Left ventricle myocardium inferior (tissue), 1 donor: ENCODE results near the gene TFEB. TPM values are rescaled to one million over a fixed set of nuclear protein-coding genes. Genes with fewer than 3 reads are reported as not detected.

Source experiments
- DNase-seq: peaks from one replicate; pipeline ENCODE4 v3.0.0-alpha.2; 2020
- H3K27ac ChIP-seq: fragments of 200-600 bp; replicated peaks from 2 replicates; pipeline ENCODE4 v1.8.0; 2021
- H3K27me3 ChIP-seq: fragments of 200-600 bp; 2 replicates; pipeline ENCODE4 v1.8.0; 2021; ENCODE audit warnings: low read depth
- H3K36me3 ChIP-seq: fragments of 200-600 bp; 2 replicates; pipeline ENCODE4 v1.8.0; 2021
- H3K4me1 ChIP-seq: fragments of 200-600 bp; 2 replicates; pipeline ENCODE4 v1.8.0; 2021
- H3K4me3 ChIP-seq: fragments of 200-600 bp; 2 replicates; pipeline ENCODE4 v1.8.0; 2021; ENCODE audit warnings: mild to moderate bottlenecking, moderate library complexity
- H3K9me3 ChIP-seq: fragments of 200-600 bp; replicated peaks from 2 replicates; pipeline ENCODE4 v1.8.0; 2021
- CTCF ChIP-seq: fragments of 200-600 bp; IDR thresholded peaks from 2 replicates; pipeline ENCODE4 v1.8.0; 2021; ENCODE audit warnings: antibody characterized with exemption, mild to moderate bottlenecking, borderline replicate concordance
- intact Hi-C: fragments of 100-400 bp; cut with micrococcal nuclease; formaldehyde crosslinking; loops from one replicate; pipeline ENCODE4 v1.11.0; 2022
- total RNA-seq: library from RNA; stranded (reverse); fragmentation: NEBNext Ultra II Directional; extraction: Animal tissue kit (Norgen Biotek cat#: 25700); gene quantifications from one replicate; pipeline ENCODE4 v1.2.1, GENCODE V29; 2021
- donor health status: DM: no; HTN: yes; CAD: no; lungs with severe emphysema.

The TFEB gene
- total RNA-seq, 1 donor from 2014 or later: 39.9 TPM

- no peak overlapping the region for H3K27ac ChIP-seq
- peaks cover 13% of the 10 kb centered on the region for H3K36me3 ChIP-seq
- no peak for DNase-seq
- H3K27me3 ChIP-seq: no peaks in the 10 kb centered on the region
- no peak overlapping the region for H3K4me3 ChIP-seq
- peaks cover 22% of the 10 kb centered on the region for H3K4me1 ChIP-seq
- intact Hi-C loops: loop anchor here (5.0 to 10.0 kb wide), 2 partner anchors 216 to 313 kb away; no protein-coding TSS in a partner anchor
- no peak for TF ChIP-seq CTCF
- no peaks in the 10 kb centered on the region for H3K9me3 ChIP-seq
Observed at GRCh38 chr6:41680182-41680965, 55.0 kb downstream of the TFEB start.

- intact Hi-C loops: loop anchor here (5.0 to 10.0 kb wide), 2 partner anchors 215 to 312 kb away; no protein-coding TSS in a partner anchor
Observed at GRCh38 chr6:41679696-41680095, 55.7 kb downstream of the TFEB start.

DNA sequence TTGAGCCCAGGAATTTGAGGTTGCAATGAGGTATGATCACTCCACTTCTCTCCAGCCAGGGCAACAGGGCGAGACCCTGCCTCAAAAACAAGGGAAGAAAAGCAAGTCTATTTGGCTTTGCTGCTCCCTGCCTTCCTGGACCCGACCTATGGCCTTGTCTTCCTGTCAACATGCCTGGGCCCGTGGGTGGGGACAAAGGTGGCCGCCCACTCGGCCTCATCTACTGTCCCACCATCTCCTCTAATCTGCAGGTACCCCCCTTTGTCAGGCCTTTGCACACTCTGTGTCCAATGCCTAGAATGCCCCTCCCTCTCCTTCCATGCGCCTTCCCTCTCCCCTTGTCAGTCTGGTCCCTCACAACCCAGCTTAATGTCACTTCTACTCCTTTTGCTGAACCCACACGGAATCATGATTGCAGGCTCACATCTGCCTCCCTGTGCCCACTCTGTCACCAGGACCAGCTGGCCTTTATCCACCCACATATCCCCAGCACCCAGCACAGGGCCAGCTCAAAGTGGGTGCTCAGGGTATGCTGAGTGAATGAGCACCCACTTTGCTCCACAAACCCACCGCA, 56.8 kb downstream of the TFEB start:
- no peaks in the 10 kb centered on the region for H3K9me3 ChIP-seq
- no peaks in the 10 kb centered on the region for H3K27me3 ChIP-seq
- TF ChIP-seq CTCF: no peak
- intact Hi-C loops: no loop called here
- no peak overlapping the region for H3K27ac ChIP-seq
- DNase-seq: no peak
- H3K36me3 ChIP-seq: no peaks in the 10 kb centered on the region
- H3K4me3 ChIP-seq: no peak overlapping the region
- peaks cover 18% of the 10 kb centered on the region for H3K4me1 ChIP-seq

More at GRCh38 chr6:41679696-41680095, 55.7 kb downstream of the TFEB start:
- Histone ChIP-seq H3K27ac (no peak overlapping the region), H3K4me1 (peaks cover 22% of the 10 kb centered on the region), H3K27me3 (no peaks in the 10 kb centered on the region), H3K9me3 (no peaks in the 10 kb centered on the region), H3K36me3 (peaks cover 6% of the 10 kb centered on the region), H3K4me3 (no peak overlapping the region)
- no peak for DNase-seq
- no peak for TF ChIP-seq CTCF

DNA sequence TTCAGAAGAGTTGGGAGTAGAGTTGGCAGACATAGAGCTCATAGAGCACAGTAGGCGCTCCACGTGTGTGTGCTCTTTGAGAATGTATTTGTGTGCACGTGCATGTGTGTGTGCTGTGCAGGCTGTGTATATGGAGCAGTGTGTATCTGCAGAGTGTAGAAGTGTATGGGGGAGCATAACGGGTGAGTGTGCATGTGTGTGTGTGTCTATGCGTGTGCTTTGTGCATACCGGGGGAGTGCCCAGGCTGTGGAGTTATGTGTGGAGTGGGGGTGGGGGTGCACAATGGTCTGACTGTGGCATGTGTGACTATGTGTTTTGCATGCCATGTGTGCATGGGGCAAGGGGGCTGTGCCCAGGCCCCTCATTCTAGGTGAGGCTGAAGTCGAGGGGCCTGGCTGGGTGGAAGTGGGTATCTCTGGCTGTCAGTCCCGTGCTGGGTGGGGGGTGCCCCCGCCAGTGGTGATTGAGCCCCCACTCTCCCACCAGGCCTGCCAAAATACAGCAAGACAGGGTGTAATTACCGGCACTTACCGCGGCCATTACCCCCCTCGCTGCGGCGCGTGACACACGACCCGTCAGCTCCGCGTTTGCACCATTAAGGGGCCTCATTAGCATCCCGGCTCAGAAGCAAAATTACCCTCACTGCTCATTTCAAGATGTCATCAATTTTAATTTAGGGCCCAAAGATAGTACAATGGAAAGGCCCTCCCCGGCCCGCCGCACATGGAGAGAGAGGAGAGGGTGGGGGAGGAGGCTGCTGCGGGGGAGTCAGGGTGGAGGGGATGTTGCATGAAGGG, 58.1 kb downstream of the TFEB start:
- TF ChIP-seq CTCF: no peak
- H3K36me3 ChIP-seq: no peaks in the 10 kb centered on the region
- peaks cover 6% of the 10 kb centered on the region for H3K4me1 ChIP-seq
- H3K27ac ChIP-seq: no peak overlapping the region
- intact Hi-C loops: no loop called here
- no peaks in the 10 kb centered on the region for H3K9me3 ChIP-seq
- H3K4me3 ChIP-seq: no peak overlapping the region
- H3K27me3 ChIP-seq: no peaks in the 10 kb centered on the region
- no peak for DNase-seq

DNA sequence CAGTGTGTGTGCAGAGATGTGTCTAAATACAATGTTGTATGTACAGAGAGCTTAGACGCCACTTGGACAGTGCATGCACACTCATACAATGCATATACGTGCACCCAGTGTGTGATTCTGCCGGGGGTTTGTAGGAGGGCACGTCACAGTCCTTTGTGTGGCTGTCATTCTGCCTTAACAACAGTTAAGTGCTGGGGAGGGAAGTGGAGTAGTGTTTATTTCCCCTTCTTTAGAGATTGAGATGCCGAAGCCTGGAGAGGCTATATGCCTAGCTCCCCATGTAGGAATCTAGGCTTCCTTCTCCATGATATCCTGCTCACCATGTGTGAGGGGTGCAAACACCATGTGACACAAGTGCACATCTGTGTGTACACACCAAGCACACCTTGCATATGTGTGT, 59.0 kb downstream of the TFEB start:
- H3K27ac ChIP-seq: no peak overlapping the region
- H3K9me3 ChIP-seq: no peaks in the 10 kb centered on the region
- intact Hi-C loops: no loop called here
- H3K4me1 ChIP-seq: no peaks in the 10 kb centered on the region
- TF ChIP-seq CTCF: no peak
- no peak overlapping the region for H3K4me3 ChIP-seq
- peaks cover 5% of the 10 kb centered on the region for H3K27me3 ChIP-seq
- no peak for DNase-seq
- H3K36me3 ChIP-seq: no peaks in the 10 kb centered on the region
